ENCODE data around the gene SERPIND1.

- TF ChIP-seq ARNTL (CRISPR knock-in tag; IDR thresholded peaks at IDR 0.05; ENCODE audit: borderline replicate concordance, low read depth) (no peak), CSDC2 (CRISPR knock-in tag; IDR thresholded peaks at IDR 0.05) (no peak), ISL1 (CRISPR knock-in tag; IDR thresholded peaks at IDR 0.05) (no peak), ZNF8 (CRISPR knock-in tag; IDR thresholded peaks at IDR 0.05) (no peak), OSR1 (CRISPR knock-in tag; IDR thresholded peaks at IDR 0.05) (no peak), ZC3H10 (CRISPR knock-in tag; IDR thresholded peaks at IDR 0.05) (no peak), ZFP30 (CRISPR knock-in tag; IDR thresholded peaks at IDR 0.05) (no peak), ZNF70 (CRISPR knock-in tag; IDR thresholded peaks at IDR 0.05) (no peak), ZFP3 (CRISPR knock-in tag; IDR thresholded peaks at IDR 0.05) (no peak)
These were observed 1.8 kb upstream of the SERPIND1 start for GRCh38 chr22:20771918-20772625.
